Measurements from ENCODE around the gene EIF4G1.
"Not testable (repeated sequence)": the region's sequence is repeated elsewhere in the genome, so short reads cannot be mapped to it uniquely, and the experiment has no call there.

Gene EIF4G1

DNA sequence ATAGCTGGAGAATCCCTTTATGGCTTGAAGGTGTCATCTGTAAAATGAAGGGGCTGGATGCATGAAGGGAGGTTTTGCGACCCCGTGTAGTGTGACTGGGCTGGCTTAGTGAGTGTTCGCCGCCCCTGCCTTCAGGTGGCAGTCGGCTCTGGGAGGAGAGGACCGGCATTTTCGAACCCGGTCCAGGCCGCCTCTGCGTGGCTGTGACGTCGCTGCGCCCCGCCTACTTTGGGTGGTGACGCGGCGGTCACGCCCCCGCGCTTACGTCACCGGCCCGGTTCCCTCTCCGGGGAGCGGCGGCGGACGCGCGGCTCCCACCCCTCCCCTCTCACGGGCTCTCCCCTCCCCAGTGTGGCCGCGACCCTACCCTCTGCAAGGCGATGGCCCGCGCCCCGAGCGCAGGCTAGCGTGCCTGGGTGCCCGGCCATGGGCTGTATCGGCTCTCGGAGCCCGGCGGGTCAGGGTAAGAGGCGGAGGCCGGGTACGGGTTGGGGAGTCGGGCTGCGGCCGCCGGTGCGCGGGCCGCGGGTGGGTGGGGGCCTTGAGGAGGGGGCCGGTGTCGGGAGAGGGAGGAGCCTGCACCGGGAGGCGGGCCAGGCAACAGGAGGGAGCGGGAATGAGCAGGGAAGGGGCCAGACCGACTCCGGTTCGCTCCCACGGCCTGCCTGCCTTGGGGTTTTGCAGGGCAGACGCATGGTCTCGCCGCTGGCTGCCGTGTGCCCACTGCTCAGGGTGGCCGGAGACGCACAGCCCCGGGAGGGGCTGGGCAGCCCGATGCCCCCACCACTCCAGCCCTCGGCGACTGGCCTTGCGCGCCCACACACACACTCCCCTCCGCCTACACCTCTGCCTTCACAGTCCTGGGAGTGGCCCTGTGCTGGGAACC, 21.5 kb downstream of the EIF4G1 start:
- peak in 1 of 2 experiments; percentile 38 for DNase-seq

DNA sequence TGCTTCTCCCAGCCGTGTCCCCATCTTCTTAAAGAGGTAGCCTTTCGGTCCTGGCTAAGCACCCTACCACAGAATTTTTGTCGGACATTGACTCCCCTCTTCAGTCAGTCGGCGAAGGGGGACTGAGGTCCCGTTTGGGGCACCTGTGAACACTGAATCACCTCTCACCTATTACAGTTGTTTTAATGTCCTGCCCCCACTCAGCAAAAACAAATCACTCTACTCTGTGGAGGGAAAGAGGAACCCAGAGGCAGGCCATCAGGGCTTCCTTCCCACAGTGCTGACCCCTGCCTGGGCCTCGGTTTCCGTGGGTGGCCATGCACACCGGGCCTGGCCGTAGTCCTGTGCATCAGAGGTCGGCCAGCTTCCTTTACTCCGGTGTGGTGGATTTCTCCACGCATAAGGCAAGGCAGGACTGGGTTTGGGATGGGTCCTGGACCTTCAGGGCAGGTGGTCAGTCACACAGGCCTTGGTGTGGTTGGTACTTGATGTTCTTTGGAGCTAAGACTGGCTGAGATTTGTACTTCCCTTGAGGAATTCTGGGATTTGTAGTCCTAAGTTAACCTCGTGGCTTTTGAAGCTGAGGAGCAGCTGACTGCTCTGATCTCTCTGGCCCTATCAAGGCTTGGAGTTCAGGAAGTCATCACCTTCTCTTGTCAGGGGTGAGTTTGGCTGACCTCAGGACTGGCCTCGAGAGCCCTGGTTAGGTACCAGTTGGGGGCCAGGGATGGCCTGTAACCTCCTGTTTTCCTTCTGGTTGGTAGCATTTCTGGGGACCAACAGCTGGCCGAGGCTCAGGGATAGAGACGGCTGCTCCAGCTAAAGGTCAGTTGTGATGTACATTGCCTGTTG, 22.4 kb downstream of the EIF4G1 start:
- DNase-seq: peak; percentile 2 to 17

DNA sequence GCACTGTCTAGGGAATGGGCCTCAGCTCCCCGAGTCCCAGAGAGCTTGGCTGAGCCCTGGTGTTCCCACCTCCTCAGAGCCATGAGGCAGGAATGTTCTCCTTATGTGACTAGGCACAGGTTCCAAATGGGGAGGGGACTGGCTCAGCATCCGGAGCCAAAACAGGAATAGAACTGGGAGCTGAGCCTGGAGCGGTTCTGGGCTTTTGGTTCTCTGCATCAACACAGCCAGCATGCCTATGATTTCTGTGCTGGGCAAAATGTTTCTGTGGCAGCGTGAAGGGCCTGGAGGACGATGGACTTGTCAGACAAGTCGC, 23.0 kb downstream of the EIF4G1 start, which contains the start of gene FAM131A:
Gene FAM131A, plus strand, starts transcription at position 202 of the 316 bp plus-strand sequence. Its CDS starts 31 bp downstream, at position 233.
- peak; percentile 14 to 19 for DNase-seq

DNA sequence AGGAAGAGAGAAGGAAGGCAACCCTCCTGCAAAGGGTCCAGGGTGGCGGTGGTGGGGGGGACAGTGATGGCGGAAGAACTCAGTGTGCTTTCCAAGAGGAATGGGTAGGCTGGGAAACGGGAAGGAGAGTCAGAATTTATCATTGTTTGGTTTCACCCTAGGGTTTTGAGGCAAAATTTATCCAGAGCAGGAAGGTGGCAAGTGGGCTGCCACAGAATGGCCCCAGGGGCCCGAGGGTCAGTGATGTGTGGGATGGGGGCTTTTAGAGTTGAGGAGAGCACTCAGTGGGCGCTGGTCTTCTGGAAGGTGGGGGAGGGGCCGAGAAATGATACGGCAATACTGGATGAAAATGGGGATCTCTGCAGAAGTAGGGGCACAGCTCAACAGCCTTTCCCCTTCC, 23.6 kb downstream of the EIF4G1 start:
- no peak for DNase-seq

DNA sequence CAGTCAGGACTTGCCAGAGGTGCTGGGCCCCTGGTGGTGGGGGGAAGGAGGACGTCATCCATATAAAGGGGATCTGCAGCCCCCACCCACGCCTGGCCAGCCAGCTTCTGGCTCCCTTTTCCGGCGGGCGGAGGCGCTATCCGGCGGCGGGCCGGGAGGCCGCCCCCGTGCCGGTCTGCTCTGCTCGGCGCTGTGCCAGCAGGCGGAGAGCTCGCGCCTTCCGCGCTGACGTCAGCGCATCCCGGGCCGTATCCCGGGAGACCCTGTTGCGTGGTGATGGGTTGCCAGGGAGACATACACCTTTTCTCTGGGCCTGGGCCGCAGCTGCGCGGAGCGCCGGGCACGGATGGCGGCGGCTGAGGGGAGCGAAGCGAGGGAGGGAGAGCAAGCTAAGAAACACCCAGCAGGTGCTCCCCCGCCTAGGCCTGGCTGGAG, 24.1 kb downstream of the EIF4G1 start:
- peak in 1 of 2 experiments; percentile 80 for DNase-seq

DNA sequence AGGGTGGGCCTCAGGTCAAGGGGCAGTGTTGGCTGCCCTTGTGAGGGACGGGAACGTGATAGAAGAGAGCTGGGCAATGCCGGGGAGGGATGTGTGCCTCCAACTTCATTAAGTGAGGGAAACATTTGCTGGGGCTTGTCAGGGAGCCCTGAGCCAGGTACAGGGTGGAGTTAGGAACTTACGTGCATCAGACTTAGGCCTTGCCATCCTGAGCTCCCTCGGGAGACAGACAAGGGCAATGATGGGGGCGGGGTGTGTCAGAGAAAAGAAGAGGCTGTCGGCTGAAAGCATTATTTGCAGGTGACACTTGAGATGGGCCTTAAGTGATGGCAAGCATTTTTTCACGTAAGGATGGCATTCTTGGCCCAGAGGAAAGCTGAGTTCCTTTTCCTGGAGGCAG, 24.6 kb downstream of the EIF4G1 start:
- DNase-seq: no peak

DNA sequence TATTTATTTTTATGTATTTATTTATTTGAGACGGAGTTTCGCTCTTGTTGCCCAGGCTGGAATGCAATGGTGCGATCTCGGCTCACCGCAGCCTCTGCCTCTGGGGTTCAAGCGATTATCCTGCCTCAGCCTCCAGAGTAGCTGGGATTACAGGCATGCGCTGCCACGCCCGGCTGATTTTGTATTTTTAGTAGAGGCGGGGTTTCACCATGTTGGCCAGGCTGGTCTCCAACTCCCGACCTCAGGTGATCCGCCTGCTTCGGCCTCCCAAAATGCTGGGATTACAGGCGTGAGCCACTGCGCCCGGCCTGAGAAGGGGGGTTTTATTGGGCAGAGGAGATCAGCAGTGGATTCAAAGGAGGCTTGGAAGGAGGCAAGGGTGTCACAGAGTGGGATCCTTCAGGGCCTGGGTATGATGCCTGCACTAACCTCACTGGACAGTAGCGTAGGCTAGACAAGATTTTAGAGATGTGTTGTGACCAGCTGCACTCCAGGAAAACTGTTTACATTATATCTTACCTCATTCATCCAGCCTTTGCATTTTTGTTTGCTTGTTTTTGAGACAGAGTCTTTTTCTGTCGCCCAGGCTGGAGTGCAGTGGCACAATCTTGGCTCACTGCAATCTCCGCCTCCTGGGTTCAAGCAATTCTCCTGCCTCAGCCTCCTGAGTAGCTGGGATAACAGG, 25.2 kb downstream of the EIF4G1 start:
- not testable (repeated sequence) for DNase-seq

DNA sequence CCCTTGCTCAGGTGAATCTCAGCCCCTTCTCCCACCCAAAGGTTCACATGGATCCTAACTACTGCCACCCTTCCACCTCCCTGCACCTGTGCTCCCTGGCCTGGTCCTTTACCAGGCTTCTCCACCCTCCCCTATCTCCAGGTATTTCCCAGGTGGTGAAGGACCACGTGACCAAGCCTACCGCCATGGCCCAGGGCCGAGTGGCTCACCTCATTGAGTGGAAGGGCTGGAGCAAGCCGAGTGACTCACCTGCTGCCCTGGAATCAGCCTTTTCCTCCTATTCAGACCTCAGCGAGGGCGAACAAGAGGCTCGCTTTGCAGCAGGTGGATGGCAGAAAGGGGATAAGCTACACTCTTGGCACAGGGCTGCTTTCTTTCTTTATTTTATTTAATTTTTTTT, 27.5 kb downstream of the EIF4G1 start:
- DNase-seq: no peak

DNA sequence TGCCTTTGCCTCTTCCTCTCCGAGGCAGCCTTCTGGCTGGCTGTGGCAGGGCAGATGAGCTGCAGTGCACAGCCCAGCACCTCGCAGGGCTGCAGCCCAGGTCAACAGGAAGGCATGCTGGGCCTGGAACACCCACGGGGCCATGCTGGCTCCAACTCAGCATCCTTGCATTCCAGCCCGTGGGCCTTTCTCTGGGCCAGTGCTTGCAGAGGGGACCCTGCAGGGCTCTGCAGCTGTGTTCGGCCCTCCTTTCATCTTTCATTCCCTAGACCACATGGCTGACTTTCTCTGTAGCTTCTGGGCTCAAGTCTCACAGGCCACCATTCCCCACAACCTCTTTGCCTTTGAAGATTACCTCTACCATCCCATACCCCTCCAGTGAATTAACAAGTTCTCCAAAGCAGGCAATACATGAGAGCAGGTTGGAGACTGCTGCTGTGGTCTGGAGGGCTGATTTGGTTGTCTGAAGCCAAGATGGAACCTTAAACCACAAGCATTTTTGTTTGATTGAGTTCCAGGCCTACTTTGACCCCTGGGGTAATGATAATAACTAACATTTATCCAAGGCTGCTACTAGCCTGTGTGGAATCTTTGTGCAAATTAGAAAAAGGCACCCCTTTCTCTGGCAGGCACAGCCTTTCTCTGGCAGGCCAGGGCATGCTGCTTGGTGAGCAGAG, 28.9 kb downstream of the EIF4G1 start:
- no peak for DNase-seq

DNA sequence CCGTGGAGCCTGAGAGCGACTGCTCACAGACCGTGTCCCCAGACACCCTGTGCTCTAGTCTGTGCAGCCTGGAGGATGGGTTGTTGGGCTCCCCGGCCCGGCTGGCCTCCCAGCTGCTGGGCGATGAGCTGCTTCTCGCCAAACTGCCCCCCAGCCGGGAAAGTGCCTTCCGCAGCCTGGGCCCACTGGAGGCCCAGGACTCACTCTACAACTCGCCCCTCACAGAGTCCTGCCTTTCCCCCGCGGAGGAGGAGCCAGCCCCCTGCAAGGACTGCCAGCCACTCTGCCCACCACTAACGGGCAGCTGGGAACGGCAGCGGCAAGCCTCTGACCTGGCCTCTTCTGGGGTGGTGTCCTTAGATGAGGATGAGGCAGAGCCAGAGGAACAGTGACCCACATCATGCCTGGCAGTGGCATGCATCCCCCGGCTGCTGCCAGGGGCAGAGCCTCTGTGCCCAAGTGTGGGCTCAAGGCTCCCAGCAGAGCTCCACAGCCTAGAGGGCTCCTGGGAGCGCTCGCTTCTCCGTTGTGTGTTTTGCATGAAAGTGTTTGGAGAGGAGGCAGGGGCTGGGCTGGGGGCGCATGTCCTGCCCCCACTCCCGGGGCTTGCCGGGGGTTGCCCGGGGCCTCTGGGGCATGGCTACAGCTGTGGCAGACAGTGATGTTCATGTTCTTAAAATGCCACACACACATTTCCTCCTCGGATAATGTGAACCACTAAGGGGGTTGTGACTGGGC, 30.3 kb downstream of the EIF4G1 start:
- DNase-seq: no peak

DNA sequence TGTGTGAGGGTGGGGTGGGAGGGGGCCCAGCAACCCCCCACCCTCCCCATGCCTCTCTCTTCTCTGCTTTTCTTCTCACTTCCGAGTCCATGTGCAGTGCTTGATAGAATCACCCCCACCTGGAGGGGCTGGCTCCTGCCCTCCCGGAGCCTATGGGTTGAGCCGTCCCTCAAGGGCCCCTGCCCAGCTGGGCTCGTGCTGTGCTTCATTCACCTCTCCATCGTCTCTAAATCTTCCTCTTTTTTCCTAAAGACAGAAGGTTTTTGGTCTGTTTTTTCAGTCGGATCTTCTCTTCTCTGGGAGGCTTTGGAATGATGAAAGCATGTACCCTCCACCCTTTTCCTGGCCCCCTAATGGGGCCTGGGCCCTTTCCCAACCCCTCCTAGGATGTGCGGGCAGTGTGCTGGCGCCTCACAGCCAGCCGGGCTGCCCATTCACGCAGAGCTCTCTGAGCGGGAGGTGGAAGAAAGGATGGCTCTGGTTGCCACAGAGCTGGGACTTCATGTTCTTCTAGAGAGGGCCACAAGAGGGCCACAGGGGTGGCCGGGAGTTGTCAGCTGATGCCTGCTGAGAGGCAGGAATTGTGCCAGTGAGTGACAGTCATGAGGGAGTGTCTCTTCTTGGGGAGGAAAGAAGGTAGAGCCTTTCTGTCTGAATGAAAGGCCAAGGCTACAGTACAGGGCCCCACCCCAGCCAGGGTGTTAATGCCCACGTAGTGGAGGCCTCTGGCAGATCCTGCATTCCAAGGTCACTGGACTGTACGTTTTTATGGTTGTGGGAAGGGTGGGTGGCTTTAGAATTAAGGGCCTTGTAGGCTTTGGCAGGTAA, 31.1 kb downstream of the EIF4G1 start:
- peak; percentile 55 to 88 for DNase-seq

DNA sequence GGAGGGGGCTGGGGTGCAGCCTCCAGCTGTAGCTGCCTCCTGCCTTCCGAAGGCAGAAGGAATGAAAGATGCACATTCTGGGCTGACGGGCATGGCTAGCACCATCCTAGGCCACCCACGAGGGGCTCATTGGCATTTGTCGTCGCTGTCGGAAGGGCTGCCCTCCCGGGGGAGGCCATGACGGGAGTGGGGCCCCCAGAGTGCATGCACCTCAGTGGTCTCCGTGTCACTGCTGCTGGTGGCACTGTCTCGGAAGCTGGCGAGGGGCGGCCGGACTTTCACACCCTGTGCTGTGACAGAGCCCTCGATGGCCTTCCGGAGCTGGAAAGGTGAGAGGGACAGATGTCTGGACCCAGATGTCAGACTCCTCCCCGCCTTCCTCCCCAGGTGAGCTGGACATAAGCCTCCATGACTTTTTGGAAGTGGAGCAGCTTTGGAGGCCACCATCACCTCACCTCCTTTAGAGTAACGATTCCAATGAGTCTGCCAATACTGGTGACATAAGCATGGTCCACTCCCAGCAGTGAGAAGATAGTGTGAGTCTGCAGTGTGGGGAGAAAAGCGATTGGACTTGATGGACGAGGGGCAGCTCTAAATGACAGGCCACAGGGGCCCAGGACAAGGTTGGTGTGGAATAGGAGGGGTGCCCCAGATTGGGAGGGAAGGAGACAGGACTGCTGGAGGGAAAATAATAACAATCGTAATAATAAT, 32.2 kb downstream of the EIF4G1 start:
- no peak for DNase-seq

DNA sequence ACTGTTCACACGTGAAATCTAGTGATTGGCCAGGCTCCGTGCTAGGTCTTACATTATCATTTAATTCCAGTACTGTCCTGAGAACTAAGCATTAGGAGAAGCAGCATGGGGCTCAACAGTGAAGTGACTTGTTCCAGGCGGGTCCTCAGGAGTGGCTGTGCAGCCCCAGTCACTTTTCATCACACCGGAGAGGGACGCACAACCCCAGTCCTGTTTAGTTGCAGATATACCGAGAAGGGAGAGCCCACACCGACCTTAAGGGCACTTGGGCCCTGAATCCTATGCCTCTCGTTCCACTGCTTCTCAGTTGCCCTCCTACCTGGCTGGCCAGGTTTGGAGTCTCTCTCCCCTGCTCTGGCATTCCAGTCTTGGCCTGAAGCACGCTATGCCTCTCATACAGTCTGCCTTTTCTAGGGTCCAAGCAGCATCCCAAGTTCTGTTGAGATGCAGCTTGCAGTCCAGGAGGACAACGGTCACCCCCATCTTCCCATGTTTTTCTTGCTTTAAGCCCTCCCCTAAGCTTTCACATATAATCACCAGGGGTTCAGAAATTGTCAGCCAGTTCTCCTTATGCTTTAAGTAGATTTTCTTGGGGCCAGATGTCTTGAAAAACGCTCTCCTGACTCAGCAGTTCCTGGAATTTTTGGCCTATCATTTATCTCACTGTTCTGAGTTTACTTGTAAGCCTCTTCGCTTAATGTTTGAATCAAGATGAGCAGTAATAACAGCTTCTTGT, 33.1 kb downstream of the EIF4G1 start:
- DNase-seq: no peak

DNA sequence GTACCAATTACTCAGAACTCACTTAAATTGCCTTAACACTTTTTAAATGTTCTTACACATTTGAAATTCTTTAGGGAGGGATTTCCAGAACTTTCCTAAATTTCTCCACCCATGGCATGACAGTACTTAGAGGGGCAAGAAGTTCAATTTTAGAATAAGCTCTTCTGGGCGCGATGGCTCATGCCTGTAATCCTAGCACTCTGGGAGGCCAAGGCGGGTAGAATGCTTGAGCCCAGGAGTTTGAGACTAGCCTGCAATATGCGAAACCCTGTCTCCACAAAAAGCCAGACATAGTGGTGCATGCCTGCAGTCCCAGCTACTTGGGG, 33.6 kb downstream of the EIF4G1 start:
- DNase-seq: no peak

DNA sequence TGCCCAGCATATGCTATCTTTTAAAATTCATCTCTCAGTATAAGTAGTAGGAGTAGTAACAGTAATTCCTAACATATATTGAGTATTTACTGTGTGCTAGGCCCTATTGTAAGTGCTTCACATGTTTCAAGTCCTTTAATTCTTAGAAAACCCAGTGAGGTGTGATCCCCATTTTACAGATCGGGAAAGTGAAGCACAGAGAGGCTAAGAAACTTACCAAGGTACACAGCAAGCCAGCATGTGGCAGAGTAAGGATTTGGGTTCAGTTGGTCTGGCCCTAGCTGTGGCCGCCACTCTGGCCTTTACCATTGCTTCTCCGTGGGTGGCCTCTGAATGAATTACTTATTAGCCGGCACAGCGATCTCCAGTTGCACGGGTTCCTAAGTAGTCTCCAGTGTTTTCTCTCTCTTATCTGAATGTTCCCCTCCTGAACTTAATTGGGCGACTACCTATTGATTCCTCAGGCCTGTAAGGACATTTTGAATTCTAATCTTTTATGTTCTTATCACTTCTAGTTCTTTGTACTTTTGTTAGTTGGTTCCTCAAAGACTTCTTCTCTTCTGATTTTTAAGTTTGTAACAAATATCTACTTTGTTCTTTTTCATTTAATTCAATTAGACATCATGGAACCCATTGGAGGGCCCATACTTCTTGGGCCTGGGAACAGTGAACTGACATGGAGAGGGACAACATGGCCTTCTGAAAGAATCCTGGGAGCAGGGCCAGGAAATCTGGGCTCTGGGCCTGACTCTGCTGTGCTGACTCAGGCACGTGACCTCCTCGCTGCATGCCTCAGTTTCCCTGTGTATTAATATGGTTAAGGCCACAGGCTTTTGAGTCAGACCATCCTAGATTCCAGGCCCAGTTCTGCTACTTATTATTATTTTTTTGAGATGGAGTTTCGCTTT, 35.4 kb downstream of the EIF4G1 start:
- no peak for DNase-seq

DNA sequence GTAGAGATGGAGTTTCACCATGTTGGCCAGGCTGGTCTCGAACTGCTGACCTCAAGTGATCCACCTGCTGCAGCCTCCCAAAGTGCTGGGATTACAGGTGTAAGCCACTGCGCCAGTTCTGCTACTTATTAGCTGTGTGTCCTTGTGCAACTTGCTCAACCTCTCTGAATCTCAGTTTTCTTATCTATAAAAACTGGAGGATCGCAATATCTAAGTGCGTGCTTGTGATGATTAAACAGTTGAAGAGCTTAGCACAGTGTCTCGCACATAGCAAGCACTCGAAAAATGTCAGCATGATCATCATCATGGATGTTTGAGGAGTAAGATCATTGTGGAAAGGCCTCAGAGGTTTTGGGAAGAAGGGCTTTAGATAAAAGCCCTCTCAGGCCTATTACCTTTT, 36.2 kb downstream of the EIF4G1 start:
- no peak for DNase-seq

DNA sequence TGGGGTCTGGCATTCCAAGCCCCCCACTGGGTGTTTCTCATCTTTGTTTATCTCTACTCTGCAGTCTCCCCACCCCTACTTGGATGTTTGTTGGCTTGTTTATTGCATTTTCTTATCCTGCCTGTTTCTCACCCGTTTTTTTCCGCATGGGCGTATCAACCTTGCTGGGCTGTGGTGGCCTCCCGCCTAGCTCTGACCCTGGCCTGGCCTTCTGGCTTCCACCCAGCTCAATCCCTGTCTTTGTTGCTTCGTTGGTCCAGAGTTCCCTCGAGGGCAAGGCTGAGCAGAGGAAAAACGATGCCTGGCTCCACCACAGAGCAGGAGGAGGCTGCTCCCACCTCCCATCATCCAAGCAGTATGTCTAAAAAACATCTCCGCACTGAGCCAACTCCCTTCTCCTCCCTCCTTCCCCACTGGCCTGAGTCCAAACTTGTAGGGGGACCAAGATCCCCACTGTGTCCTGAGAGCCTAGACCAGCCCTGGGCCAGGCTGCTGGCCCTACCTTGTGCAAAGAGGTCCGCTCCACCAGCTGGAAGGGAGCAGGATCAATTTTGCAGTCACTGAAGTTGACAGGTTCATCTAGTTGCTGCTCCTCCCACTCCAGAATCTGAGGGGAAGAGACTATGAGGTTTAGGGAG, 37.2 kb downstream of the EIF4G1 start:
- DNase-seq: no peak

DNA sequence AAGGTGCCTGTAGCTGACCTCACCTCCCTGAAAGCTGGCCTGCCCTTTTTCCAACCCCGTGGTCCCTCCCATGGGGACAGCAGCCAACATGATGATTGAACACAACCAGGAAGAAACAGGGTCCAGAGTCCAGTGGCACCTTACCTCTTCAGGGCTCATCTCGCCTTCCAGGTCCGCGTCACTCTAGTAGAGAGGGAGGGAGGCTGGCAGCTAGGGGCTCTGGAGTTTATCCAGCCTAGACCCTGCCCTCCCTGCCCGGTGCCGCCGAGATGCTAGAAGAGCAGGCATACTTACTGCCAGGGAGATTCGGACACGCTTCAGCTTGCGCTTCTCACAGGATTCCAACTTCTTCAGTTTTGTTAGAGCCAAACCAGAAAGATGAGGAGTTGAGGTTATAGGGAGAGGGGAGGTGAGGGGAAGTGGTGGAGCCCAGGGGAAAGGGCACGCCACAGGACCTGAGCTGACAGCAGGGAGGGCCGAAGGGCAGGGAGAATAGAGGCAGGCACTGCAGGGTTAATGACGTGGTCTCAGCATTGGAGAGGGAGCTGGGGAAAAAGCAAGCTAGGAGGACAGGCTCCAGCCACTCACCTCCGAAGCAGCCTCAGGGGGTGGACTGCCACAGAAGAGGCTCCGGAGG, 37.9 kb downstream of the EIF4G1 start:
- DNase-seq: no peak

Measured in cerebellar nuclear complex (tissue), 1 donor.